Measurements from ENCODE around the gene IGFLR1. TPM values are rescaled to one million over a fixed set of nuclear protein-coding genes. Genes with fewer than 3 reads are reported as not detected.

IGFLR1 gene, protein sequence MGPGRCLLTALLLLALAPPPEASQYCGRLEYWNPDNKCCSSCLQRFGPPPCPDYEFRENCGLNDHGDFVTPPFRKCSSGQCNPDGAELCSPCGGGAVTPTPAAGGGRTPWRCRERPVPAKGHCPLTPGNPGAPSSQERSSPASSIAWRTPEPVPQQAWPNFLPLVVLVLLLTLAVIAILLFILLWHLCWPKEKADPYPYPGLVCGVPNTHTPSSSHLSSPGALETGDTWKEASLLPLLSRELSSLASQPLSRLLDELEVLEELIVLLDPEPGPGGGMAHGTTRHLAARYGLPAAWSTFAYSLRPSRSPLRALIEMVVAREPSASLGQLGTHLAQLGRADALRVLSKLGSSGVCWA
- total RNA-seq: 1 to 10 TPM; 1.3 to 9.4 (median 6.4) TPM
- polyA plus RNA-seq: 10 to 100 TPM in 1 of 2 donors, 1 to 10 TPM in 1; 7.4 to 17.3 TPM

DNA sequence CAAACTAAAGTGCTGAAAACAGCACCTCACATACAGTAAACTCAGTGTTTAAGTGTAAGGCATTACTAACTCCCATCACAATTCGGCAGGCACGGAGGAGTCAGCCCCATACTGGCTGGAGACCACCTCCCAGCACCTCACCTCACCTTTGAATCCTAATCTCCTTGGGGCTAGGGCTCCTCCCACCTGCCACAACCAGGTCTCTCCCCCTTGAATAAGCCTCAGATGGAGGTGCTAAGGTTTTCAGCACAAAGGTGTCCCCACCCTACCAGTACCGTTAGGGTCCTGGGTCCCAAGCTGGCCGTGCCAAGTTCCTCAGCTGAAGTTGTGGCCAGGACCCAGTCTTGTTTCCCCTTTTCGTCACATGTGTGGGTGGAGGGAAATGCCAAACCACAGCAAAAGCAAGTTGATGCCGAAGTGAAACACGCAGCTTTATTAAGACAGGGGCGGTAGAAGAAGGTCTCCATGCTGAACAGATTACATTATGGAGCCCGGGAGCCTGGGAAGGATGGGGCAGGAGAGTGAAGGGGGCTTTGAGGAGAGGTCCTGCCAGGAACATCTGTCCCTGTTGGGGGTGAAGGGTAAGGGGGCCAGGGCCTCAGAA lies at the start of gene IGFLR1:
Gene IGFLR1, minus strand, starts transcription at position 332 of the 604 bp plus-strand sequence. CDS start 1,272 bp downstream, outside the sequence.
- Histone ChIP-seq H3K36me3 (peaks cover 0 to 5% (median 3%) of the 10 kb centered on the region in 3 donors), H3K4me1 (peaks cover 4 to 13% (median 10%) of the 10 kb centered on the region in 3 donors), H3K4me3 (peak within 1 kb of the TSS in 2 of 4 donors; percentile 55 to 60), H3K9me3 (no peaks in the 10 kb centered on the region), H3K27ac (peak within 1 kb of the TSS; percentile 78 to 85 (median 82)), H3K27me3 (no peaks in the 10 kb centered on the region)
- ATAC-seq: no peak
- WGBS, 2 donors: 84 to 91% methylated on average over 9 of the region's 9 CpGs
- DNase-seq: peak in 1 of 6 donors; percentile 30
- intact Hi-C loops (cut with DNase I): no loop called here
- TF ChIP-seq, protein P1, sequence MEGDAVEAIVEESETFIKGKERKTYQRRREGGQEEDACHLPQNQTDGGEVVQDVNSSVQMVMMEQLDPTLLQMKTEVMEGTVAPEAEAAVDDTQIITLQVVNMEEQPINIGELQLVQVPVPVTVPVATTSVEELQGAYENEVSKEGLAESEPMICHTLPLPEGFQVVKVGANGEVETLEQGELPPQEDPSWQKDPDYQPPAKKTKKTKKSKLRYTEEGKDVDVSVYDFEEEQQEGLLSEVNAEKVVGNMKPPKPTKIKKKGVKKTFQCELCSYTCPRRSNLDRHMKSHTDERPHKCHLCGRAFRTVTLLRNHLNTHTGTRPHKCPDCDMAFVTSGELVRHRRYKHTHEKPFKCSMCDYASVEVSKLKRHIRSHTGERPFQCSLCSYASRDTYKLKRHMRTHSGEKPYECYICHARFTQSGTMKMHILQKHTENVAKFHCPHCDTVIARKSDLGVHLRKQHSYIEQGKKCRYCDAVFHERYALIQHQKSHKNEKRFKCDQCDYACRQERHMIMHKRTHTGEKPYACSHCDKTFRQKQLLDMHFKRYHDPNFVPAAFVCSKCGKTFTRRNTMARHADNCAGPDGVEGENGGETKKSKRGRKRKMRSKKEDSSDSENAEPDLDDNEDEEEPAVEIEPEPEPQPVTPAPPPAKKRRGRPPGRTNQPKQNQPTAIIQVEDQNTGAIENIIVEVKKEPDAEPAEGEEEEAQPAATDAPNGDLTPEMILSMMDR (IDR thresholded peaks at IDR 0.05): no peak
- no peak for FAIRE-seq

DNA sequence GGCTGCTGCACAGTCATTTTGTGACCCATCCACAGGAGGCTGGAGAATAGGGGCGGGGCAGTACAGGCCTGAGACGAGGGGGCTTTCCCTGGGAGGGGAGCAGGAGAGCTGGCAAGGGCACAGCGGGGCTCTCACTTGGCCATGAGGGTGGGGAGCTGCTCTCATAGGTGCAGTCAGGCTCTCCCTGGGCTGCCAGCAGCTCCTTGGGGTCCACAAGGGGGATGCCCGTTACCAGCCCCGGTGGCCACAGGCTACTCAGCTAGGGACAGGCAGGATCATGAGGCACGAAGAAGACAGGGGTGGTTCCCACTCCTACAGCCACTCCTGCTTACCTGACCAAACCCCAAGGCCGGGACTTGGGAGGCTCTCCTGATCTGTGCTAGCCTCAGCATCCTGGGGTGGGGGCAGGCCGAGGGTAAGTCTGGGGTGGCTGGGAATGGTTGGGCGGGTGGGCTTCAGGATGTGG lies 49.6 kb upstream of the IGFLR1 start:
- intact Hi-C loops (cut with DNase I): no loop called here
- DNase-seq (no peak), FAIRE-seq (no peak), ATAC-seq (peak in 1 of 4 donors; percentile 4)
- H3K27me3 ChIP-seq: no peaks in the 10 kb centered on the region
- H3K4me1 ChIP-seq: peaks cover 0 to 4% (median 0%) of the 10 kb centered on the region in 3 donors
- H3K4me3 ChIP-seq: no peak overlapping the region
- H3K27ac ChIP-seq: no peak overlapping the region
- TF ChIP-seq, protein P1 (IDR thresholded peaks at IDR 0.05): no peak
- WGBS, 2 donors: 66 to 71% methylated on average over 9 of the region's 9 CpGs
- no peaks in the 10 kb centered on the region for H3K9me3 ChIP-seq
- no peaks in the 10 kb centered on the region for H3K36me3 ChIP-seq

DNA sequence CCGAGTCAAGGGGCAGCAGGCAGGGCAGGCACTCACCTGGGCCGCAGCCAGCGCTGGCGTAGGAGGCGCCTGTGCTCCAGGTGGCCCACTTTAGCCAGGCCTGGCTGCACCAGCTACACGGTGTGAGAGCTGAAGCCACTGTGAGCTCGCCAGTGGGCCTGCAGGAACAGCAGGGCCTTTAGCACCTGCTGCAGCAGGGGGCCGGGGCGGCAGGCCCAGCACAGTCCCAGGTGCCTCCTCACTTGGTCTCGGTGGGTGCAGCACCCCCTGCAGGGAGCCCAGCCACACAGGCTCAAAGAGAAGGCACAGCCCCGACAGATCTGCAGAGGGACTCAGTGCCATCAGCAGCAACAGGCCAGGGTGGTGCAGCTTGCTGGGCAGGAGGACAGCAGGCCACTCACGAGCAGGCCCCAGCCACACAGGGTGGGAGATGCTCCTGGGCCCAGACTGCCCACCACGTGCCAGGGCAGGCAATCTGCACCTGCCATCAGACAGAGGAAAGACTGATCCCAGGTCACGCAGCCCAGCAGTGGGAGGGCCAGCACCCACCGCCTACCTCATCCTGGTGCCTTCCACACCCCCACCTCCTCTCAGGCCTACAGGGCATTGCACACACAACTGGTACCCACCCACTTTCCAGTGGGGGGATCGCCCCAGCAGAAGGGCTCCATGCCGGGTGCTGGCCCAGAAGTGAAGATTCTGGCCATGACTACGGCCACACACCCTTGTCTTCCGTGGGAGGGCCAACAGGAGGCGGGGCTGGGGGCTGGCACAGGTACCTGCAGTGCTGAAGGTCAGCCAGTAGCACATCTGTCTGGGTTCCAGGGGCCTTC lies 48.9 kb upstream of the IGFLR1 start:
- FAIRE-seq (no peak), DNase-seq (peak; percentile 66 to 91 (median 78)), ATAC-seq (peak; percentile 77 to 94 (median 87))
- intact Hi-C loops (cut with DNase I): no loop called here
- no peaks in the 10 kb centered on the region for H3K27me3 ChIP-seq
- 49 to 54% methylated on average over 19 to 20 of the region's 20 CpGs for WGBS, 2 donors
- TF ChIP-seq, protein P1 (IDR thresholded peaks at IDR 0.05): no peak
- no peaks in the 10 kb centered on the region for H3K9me3 ChIP-seq
- H3K36me3 ChIP-seq: no peaks in the 10 kb centered on the region
- no peak overlapping the region for H3K27ac ChIP-seq
- H3K4me3 ChIP-seq: no peak overlapping the region
- peaks cover 0 to 4% (median 0%) of the 10 kb centered on the region in 3 donors for H3K4me1 ChIP-seq

DNA sequence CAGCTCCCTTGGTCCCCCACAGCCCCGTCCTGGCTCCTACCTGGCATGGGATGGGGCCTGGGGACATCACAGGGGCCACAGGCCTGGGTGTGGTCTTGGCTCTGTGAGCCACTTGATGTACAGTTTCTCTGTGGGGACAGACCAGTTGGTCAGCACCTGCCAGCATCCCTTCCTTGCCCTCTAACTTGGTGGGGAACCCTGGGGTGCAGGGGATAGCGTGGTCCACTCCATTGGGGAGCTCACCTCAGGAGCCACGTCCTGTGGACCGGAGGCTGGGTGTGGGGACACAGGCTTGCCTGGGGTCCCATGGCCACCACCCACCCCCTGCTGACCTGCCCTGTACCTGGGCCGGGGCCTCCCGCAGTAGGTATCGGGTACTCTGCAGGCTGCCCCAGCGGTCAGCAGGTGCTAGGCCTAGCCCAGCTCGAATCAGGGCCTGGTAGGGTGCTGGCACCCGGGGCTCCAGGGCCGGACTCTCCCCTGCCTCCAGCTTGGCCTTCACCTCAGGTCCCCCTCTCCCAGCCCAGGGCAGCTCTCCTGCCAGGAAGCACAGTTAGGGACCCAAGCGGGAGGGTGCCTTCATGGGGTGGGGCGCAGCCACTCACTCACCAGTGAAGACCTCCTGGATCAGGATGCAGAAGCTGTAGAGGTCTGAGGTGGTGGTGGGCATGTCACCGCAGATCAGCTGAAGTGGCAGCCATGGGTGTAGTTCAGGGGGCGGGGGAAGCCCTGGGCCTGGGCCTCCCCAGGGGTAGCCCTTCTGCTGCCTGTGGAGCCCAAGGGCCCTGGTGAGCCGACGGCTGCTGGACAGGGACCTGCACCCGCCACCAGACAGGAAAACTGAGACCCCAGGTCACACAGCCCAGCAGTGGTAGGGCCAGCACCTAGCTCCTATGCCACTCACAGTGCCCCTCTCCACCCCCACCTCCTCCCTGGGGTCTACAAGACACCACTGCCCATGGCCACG lies 48.0 kb upstream of the IGFLR1 start:
- Histone ChIP-seq H3K4me3 (no peak overlapping the region), H3K9me3 (no peaks in the 10 kb centered on the region), H3K27me3 (no peaks in the 10 kb centered on the region), H3K36me3 (no peaks in the 10 kb centered on the region), H3K27ac (no peak overlapping the region), H3K4me1 (peaks cover 0 to 4% (median 0%) of the 10 kb centered on the region in 3 donors)
- WGBS, 2 donors: 82 to 84% methylated on average over 16 to 19 of the region's 19 CpGs
- TF ChIP-seq, protein P1 (IDR thresholded peaks at IDR 0.05): no peak
- ATAC-seq (no peak), FAIRE-seq (no peak), DNase-seq (peak in 3 of 6 donors; percentile 30 to 68 (median 57))
- intact Hi-C loops (cut with DNase I): no loop called here

Data from pancreas (tissue), 10 donors.